ENCODE measurements around the gene GINM1. TPM values are rescaled to one million over a fixed set of nuclear protein-coding genes. Genes with fewer than 3 reads are reported as not detected.

Gene GINM1
- total RNA-seq = 35.8 and 39.1 TPM in 2 replicates

- DNase-seq (ENCODE audit: low read depth in 2 of 2) = peak; percentile 90 to 93
Measured at GRCh38 chr6:149565527-149566409, at the start of gene GINM1. TSS of gene GINM1 (plus strand) at chr6:149566375. CDS start at chr6:149566415, 40 bp downstream.

GRCh38 chr6:149529650-149530049 is 36.5 kb upstream of the GINM1 start:
- no peak for DNase-seq (ENCODE audit: low read depth in 2 of 2)

GRCh38 chr6:149534742-149535141 is 31.4 kb upstream of the GINM1 start:
- DNase-seq (ENCODE audit: low read depth in 2 of 2) = no peak

GRCh38 chr6:149541139-149541538 is 25.0 kb upstream of the GINM1 start:
- no peak for DNase-seq (ENCODE audit: low read depth in 2 of 2)

- peak in 1 of 2 donors; percentile 14 for DNase-seq (ENCODE audit: low read depth in 2 of 2)
Measured at GRCh38 chr6:149544646-149545257, 21.4 kb upstream of the GINM1 start.

- peak; percentile 82 to 84 for DNase-seq (ENCODE audit: low read depth in 2 of 2)
Measured at GRCh38 chr6:149545258-149545753, 20.9 kb upstream of the GINM1 start.

GRCh38 chr6:149545754-149546471 is 20.3 kb upstream of the GINM1 start, which contains the start of gene PPIL4:
TSS of gene PPIL4 (minus strand) at chr6:149546043. CDS start at chr6:149546005, 38 bp downstream.
- peak; percentile 87 to 96 for DNase-seq (ENCODE audit: low read depth in 2 of 2)

GRCh38 chr6:149551920-149552319 is 14.3 kb upstream of the GINM1 start:
- no peak for DNase-seq (ENCODE audit: low read depth in 2 of 2)

- no peak for DNase-seq (ENCODE audit: low read depth in 2 of 2)
Measured at GRCh38 chr6:149558029-149558428, 8.1 kb upstream of the GINM1 start.

- no peak for DNase-seq (ENCODE audit: low read depth in 2 of 2)
Measured at GRCh38 chr6:149559389-149559788, 6.8 kb upstream of the GINM1 start.

GRCh38 chr6:149560736-149561135 is 5.4 kb upstream of the GINM1 start:
- DNase-seq (ENCODE audit: low read depth in 2 of 2) = no peak

- peak in 1 of 2 donors; percentile 81 for DNase-seq (ENCODE audit: low read depth in 2 of 2)
Measured at GRCh38 chr6:149563203-149563927, 2.8 kb upstream of the GINM1 start.

- DNase-seq (ENCODE audit: low read depth in 2 of 2) = peak in 1 of 2 donors; percentile 45
Measured at GRCh38 chr6:149563928-149564325, 2.2 kb upstream of the GINM1 start.

- DNase-seq (ENCODE audit: low read depth in 2 of 2) = peak in 1 of 2 donors; percentile 67
Measured at GRCh38 chr6:149566410-149567193, 427 bp downstream of the GINM1 start.

- DNase-seq (ENCODE audit: low read depth in 2 of 2) = no peak
Measured at GRCh38 chr6:149567194-149567586, 1.0 kb downstream of the GINM1 start.

GRCh38 chr6:149567945-149568585 is 1.9 kb downstream of the GINM1 start:
- DNase-seq (ENCODE audit: low read depth in 2 of 2) = no peak

- no peak for DNase-seq (ENCODE audit: low read depth in 2 of 2)
Measured at GRCh38 chr6:149580880-149581279, 14.7 kb downstream of the GINM1 start.

- no peak for DNase-seq (ENCODE audit: low read depth in 2 of 2)
Measured at GRCh38 chr6:149581349-149581748, 15.2 kb downstream of the GINM1 start.

- DNase-seq (ENCODE audit: low read depth in 2 of 2) = no peak
Measured at GRCh38 chr6:149586149-149586548, 20.0 kb downstream of the GINM1 start.

- DNase-seq (ENCODE audit: low read depth in 2 of 2) = no peak
Measured at GRCh38 chr6:149592983-149593382, 26.8 kb downstream of the GINM1 start.

All from dermis microvascular lymphatic vessel endothelial cell (primary cell).